A172 (cell line): ENCODE data around the gene GNAI2. TPM values are rescaled to one million over a fixed set of nuclear protein-coding genes. Genes with fewer than 3 reads are reported as not detected.
"Not testable (repeated sequence)": the region's sequence is repeated elsewhere in the genome, so short reads cannot be mapped to it uniquely, and the experiment has no call there.

Experiments used
- DNase-seq: peaks from one replicate; pipeline ENCODE4 v3.0.0-alpha.2; 2015; ENCODE audit warnings: low spot score
- total RNA-seq: library from RNA; depleted of rRNA; stranded (reverse); fragments of >200 nt; shearing (Covaris generic); gene quantifications from 2 replicates; pipeline ENCODE4 v1.2.3, GENCODE V29; 2014

GNAI2 gene
- total RNA-seq, 1 experiment from 2014 or later = 247 TPM

- DNase-seq = no peak
These were observed 40.7 kb downstream of the GNAI2 start for GRCh38 chr3:50276762-50277101.

DNA sequence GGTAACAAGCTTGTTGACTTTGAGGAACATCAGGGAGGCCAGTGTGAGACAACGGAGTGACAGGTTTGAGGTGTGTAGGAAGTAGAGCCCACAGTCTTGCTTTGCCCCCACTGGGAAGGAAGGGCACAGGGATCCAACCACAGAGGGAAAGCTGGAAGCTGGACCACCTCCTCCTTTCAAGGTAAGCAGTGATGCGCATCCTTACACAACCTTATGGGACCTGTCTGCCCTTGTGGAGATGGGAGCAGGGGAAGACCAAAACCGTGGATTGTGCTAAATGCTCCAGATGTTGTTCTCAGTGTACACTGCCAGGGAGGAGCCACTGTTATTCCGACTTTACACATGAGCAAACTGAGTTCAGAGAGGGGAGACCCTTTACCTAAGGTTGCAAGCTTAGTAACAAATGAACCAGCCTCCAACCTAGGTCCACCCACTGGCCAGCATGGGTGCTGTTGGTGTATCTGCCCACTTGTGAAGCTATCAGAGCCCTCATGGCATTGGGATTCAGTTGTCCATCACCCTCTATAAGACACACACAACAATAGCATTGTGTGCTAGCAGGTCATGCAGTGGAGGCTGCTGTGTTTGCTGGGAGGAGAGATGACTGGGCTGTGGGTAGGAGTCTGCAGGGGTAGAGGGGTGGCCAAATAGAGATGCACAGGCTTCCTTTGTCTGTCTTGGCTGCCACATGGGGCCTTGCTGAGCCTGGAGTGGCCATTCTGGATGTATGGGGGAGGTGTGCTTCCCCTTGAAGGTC is 42.3 kb downstream of the GNAI2 start:
- no peak for DNase-seq

DNA sequence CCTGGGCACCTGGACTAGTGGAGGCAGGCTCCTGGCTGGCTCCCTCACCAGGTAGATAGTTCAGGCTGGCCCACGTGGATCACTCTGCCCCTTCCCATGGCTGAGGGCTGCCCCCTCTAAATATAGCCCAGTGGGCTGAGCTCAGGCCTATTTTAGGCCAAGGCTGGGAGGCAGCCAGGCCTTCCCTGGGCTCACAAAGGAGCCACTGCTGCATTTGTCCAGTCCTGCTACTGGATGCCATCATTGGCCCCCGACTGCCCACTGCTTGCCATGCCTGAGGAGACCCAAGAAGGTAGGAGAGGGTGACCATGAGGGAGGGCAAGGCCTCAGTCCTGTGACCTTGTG is 42.8 kb downstream of the GNAI2 start, which contains the start of gene LSMEM2:
TSS of gene LSMEM2 (plus strand) at position 208 of the 345 bp plus-strand sequence. CDS start at position 235, 27 bp downstream.
- no peak for DNase-seq

DNA sequence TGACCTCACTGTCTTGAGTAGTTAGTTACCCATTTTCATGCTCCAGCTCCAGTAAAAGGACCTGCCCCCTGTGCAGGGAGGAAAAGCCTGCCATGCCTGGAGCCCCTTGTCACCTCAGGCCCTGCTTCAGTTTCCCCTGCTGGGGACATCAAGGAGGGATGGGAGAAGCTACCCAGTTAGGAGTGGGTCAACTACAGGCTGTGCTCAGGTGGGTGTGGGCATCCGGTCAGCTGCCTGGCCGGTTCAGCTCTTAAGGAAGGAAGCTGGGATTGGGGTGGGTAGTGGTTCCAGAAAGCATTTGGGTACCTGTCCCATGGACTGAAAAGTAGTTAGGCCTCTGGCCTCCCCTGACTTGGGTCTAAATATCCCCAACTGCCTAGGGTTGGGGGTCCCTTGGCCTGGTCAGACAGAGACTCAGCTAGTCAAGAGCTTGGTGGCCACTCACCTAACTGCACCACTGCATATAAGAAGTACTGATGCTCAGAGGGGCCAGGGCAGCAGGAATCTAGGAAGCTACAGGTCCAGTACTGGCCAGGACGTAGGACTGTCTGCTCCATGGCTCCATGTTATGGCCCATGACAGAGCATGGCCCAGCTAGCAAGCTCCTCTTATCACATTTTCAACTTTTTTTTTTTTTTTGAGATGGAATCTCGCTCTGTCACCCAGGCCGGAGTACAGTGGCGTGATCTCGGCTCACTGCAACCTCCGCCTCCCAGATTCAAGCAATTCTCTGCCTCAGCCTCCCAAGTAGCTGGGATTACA is 43.4 kb downstream of the GNAI2 start:
- no peak for DNase-seq

- DNase-seq = not testable (repeated sequence)
These were observed 48.1 kb downstream of the GNAI2 start for GRCh38 chr3:50284121-50284520.

- no peak for DNase-seq
These were observed 50.6 kb downstream of the GNAI2 start for GRCh38 chr3:50286322-50287227.

GRCh38 chr3:50287262-50287661 is 51.3 kb downstream of the GNAI2 start:
- DNase-seq = no peak

- no peak for DNase-seq
These were observed 52.5 kb downstream of the GNAI2 start for GRCh38 chr3:50288387-50289007.

DNA sequence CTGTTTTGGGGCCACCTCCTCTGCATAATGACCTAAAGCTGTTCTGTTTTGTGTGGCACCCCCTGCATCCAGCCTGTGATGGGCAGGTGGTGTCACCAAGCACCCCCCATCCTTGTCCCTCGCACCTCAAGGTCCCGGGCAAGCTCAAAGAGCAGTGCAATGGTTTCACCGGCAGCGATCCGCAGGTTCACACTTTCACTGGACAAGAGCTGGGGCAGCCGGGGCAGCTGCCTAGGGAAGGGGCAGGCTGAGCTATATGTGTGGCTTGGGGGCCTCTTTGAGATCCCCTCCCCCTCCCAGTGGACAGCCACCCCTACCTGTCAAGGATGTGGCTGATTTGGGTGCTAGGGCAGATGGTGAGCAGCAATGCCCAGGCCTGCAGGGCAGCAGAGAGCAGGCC is 53.1 kb downstream of the GNAI2 start:
- DNase-seq = no peak

- DNase-seq = no peak
These were observed 54.2 kb downstream of the GNAI2 start for GRCh38 chr3:50290161-50290641.

GRCh38 chr3:50292159-50293078 is 56.4 kb downstream of the GNAI2 start, which contains the start of gene IFRD2:
IFRD2 (minus strand) TSS chr3:50292429; CDS start chr3:50292274, 155 bp downstream.
- peak; percentile 95 for DNase-seq

- DNase-seq = no peak
These were observed 57.2 kb downstream of the GNAI2 start for GRCh38 chr3:50293079-50293801.

DNA sequence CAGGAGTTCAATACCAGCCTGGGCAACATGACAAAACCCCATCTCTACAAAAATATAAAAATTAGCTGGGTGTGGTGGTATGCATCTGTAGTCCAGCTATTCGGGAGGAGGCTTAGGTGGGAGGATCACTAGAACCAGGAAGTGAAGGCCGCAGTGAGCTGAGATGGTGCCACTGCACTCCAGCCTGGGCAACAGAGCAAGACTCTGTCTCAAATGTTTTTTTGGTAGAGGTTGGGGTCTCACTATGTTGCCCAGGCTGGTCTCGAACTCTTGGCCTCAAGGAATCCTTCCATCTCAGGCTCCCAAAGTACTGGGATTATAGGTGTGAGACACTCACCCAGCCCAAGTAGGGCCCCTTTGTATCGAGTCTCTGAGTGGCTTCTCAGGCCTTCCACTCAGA is 58.1 kb downstream of the GNAI2 start:
- DNase-seq = no peak

GRCh38 chr3:50294492-50295403 is 58.7 kb downstream of the GNAI2 start:
- no peak for DNase-seq

- DNase-seq = no peak
These were observed 59.8 kb downstream of the GNAI2 start for GRCh38 chr3:50295553-50296431.

DNA sequence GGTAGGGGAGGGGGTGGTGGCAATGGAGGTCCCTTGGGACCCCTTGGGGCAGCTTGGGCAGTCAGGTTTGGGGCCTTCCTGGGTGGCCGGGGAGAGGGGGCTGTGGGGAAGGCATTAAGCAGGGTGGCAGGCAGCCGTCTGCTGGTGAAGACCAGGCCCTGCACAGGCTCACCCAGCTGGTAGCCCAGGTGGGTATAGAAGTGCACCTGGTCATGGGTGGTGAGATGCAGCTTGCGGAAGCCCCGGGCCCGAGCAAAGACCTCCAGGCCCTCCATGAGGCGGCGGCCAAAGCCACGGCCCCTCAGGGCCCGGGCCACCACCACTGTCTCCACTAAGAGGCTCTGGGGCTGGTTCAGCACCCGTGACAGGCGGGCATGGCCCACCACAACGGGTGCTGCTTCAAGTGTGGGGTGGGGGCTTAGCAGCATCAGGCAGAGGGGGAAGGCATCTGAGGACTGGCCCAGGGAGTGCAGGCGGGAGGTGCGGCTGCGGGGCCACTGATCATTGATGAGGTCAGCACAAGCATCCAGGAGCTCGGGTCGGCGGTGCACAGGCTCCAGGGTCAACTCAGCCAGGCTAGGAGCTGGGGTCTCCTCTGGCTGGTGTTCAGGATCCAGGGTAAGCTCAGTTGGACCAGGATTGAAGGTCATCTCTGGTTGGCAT is 60.8 kb downstream of the GNAI2 start:
- no peak for DNase-seq

DNA sequence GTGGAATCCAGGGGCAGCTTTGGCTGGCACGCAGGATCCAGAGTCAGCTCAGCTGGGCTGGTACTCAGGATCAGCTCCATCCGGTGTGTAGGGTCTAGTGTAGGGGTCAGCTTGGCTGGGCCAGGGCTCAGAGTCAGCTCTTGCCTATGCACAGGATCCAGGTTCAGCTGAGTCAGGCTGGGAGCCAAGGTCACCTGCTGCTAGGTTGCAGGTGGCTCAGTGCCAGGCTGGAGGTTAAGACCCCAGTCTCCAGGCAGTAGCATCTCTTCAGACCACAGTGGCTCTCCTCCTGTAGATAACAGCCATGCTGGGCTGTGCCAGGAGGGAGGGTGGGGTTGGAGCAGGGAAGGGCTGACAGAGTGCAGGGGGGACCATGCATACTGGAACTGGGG is 61.4 kb downstream of the GNAI2 start:
- DNase-seq = no peak
